ENCODE data around the gene ESRRA.
"Not testable (repeated sequence)": the region's sequence is repeated elsewhere in the genome, so short reads cannot be mapped to it uniquely, and the experiment has no call there.

ESRRA gene

GRCh38 chr11:64321533-64321932 is 16.2 kb downstream of the ESRRA start:
- TF ChIP-seq CTCF (IDR thresholded peaks at IDR 0.05; ENCODE audit: control extremely low read depth, extremely low read depth, low read depth, missing control alignments), result no peak
- CTCF ChIA-PET, result interaction anchor here (1.8 to 2.5 kb wide), 2 partner anchors 10 to 35 kb away, joined by 4 to 14 read pairs; no protein-coding TSS in a partner anchor
- DNase-seq (ENCODE audit: extremely low spot score), result no peak

GRCh38 chr11:64322925-64323260 is 17.6 kb downstream of the ESRRA start:
- CTCF ChIA-PET, result interaction anchor here (1.1 to 2.5 kb wide), 5 partner anchors 9 to 118 kb away, joined by 3 to 14 read pairs (median 4); no protein-coding TSS in a partner anchor
- no peak for TF ChIP-seq CTCF (IDR thresholded peaks at IDR 0.05; ENCODE audit: control extremely low read depth, extremely low read depth, low read depth, missing control alignments)
- POLR2A ChIA-PET, result interaction anchor here (1.3 kb wide), 1 partner anchor 12 kb away, joined by 3 read pairs; no protein-coding TSS in a partner anchor
- DNase-seq (ENCODE audit: extremely low spot score), result no peak

More at GRCh38 chr11:64321533-64321932, 16.2 kb downstream of the ESRRA start:
- POLR2A ChIA-PET, result no interaction called here

GRCh38 chr11:64323373-64323772 is 18.0 kb downstream of the ESRRA start:
- CTCF ChIA-PET, result interaction anchor here (1.1 to 2.5 kb wide), 5 partner anchors 8 to 119 kb away, joined by 3 to 14 read pairs (median 4); no protein-coding TSS in a partner anchor
- TF ChIP-seq CTCF (IDR thresholded peaks at IDR 0.05; ENCODE audit: control extremely low read depth, extremely low read depth, low read depth, missing control alignments), result no peak
- no peak for DNase-seq (ENCODE audit: extremely low spot score)
- POLR2A ChIA-PET, result interaction anchor here (1.3 kb wide), 2 partner anchors 12 to 137 kb away, joined by 3 read pairs; partner anchors contain the start of gene STIP1

- POLR2A ChIA-PET, result interaction anchor here (1.3 kb wide), 2 partner anchors 11 to 138 kb away, joined by 3 read pairs; partner anchors contain the start of gene STIP1
- not testable (repeated sequence) for DNase-seq (ENCODE audit: extremely low spot score)
- CTCF ChIA-PET, result interaction anchor here (1.1 to 2.5 kb wide), 6 partner anchors 8 to 126 kb away, joined by 3 to 14 read pairs (median 4); no protein-coding TSS in a partner anchor
Observed at GRCh38 chr11:64323984-64324383, 18.7 kb downstream of the ESRRA start.

GRCh38 chr11:64324692-64325469 is 19.6 kb downstream of the ESRRA start:
- ChIA-PET CTCF (interaction anchor here (1.2 to 1.8 kb wide), 3 partner anchors 24 to 125 kb away, joined by 3 to 4 read pairs (median 4); no protein-coding TSS in a partner anchor), POLR2A (interaction anchor here (0.6 to 1.3 kb wide), 3 partner anchors 10 to 1405 kb away, joined by 3 to 6 read pairs (median 5); partner anchors contain the start of gene STIP1)
- no peak for DNase-seq (ENCODE audit: extremely low spot score)
- TF ChIP-seq CTCF (IDR thresholded peaks at IDR 0.05; ENCODE audit: control extremely low read depth, extremely low read depth, low read depth, missing control alignments), result no peak

- no peak for DNase-seq (ENCODE audit: extremely low spot score)
- POLR2A ChIA-PET, result interaction anchor here (1.8 kb wide), 1 partner anchor 10 kb away, joined by 5 read pairs; the partner anchor contains the start of genes PRDX5 and TRMT112
- CTCF ChIA-PET, result interaction anchor here (1.0 to 1.5 kb wide), 2 partner anchors 10 to 28 kb away, joined by 3 to 4 read pairs; partner anchors contain the start of gene PRDX5
- no peak for TF ChIP-seq CTCF (IDR thresholded peaks at IDR 0.05; ENCODE audit: control extremely low read depth, extremely low read depth, low read depth, missing control alignments)
Observed at GRCh38 chr11:64327375-64327774, 22.1 kb downstream of the ESRRA start.
